Heart right ventricle (tissue), 16 donors: Measurements from ENCODE around the gene MISP3. TPM values are rescaled to one million over a fixed set of nuclear protein-coding genes. Genes with fewer than 3 reads are reported as not detected.

ENCODE experiments used
- ATAC-seq, 8 donors: fragments of 200-7000 bp; cut with Tn5 transposase; one replicate each; pipeline ENCODE4 v1.9.1; 2020; ENCODE audit warnings: mild to moderate bottlenecking in 8 of 8, moderate library complexity in 8 of 8, moderate number of reproducible peaks in 1 of 8
- DNase-seq, 2 donors: peaks; one replicate each; pipeline ENCODE4 v3.0.0-alpha.2; 2020
- H3K27ac ChIP-seq, 10 donors: fragments of 200-600 bp; sonication (generic) in 2 of 10; one replicate each; pipeline versions ENCODE4 v1.5.0 to v1.8.0; 2020 to 2022; ENCODE audit warnings: mild to moderate bottlenecking in 3 of 10
- H3K27me3 ChIP-seq, 7 donors: fragments of 200-600 bp; one replicate each; pipeline ENCODE4 v1.8.0; 2021 to 2022; ENCODE audit warnings: mild to moderate bottlenecking in 2 of 7
- H3K36me3 ChIP-seq, 9 donors: fragments of 200-600 bp; sonication (generic) in 1 of 9; one replicate each; pipeline versions ENCODE4 v1.5.0 to v1.8.0; 2020 to 2022; ENCODE audit warnings: mild to moderate bottlenecking in 2 of 9
- H3K4me1 ChIP-seq, 9 donors: fragments of 200-600 bp; sonication (generic) in 1 of 9; one replicate each; pipeline versions ENCODE4 v1.5.0 to v1.8.0; 2020 to 2022; ENCODE audit warnings: mild to moderate bottlenecking in 4 of 9
- H3K4me3 ChIP-seq, 10 donors: fragments of 200-600 bp; sonication (generic) in 2 of 10; one replicate each; pipeline versions ENCODE4 v1.5.0 to v1.8.0; 2020 to 2022; ENCODE audit warnings: mild to moderate bottlenecking in 7 of 10, moderate library complexity in 2 of 10
- H3K9me3 ChIP-seq, 11 donors: fragments of 200-600 bp in 10 of 11; sonication (generic) in 2 of 11; one replicate each; pipeline versions ENCODE4 v1.5.0 to v1.8.0; 2013 to 2022; ENCODE audit warnings: mild to moderate bottlenecking in 2 of 11, control low read depth in 1 of 11, moderate library complexity in 1 of 11
- WGBS, 2 donors: extraction: QIAGEN DNeasy Blood & Tissue Kit; methylation state at CpG; one replicate each; pipeline ENCODE4 v1.1.7; 2013; ENCODE audit warnings: inconsistent platforms in 1 of 2; 5-methylcytosine and 5-hydroxymethylcytosine counted together
- intact Hi-C, 10 donors: fragments of 100-400 bp; cut with DNase I; formaldehyde crosslinking; loops; one replicate each; pipeline versions ENCODE4 v1.11.1 to v1.14.2; 2022
- polyA plus RNA-seq, 2 donors: library from polyadenylated mRNA; stranded (reverse); fragments of 200-250 nt; gene quantifications; one replicate each; pipeline ENCODE4 v1.2.3, GENCODE V29; 2013
- total RNA-seq, 10 donors: library from RNA; stranded (reverse); fragmentation: NEBNext Ultra II Directional in 3 of 10; extraction: Animal tissue kit (Norgen Biotek cat#: 25700) in 3 of 10; gene quantifications; one replicate each; pipeline versions ENCODE4 v1.2.1 to v1.2.4, GENCODE V29; 2021 to 2023
- TF ChIP-seq, protein P1 (sequence below), 9 donors: fragments of 200-600 bp; sonication (generic) in 2 of 9; IDR thresholded peaks; one replicate each; pipeline versions ENCODE4 v1.5.0 to v1.8.0; 2021 to 2022; ENCODE audit warnings: antibody characterized with exemption in 9 of 9, mild to moderate bottlenecking in 5 of 9, moderate library complexity in 1 of 9
- donor health status: Arrhythmogenic right ventricular cardiomyopathy.
- donor health status: ischemic (EF 13 %, LVEDD 7.1; RV severe dilation, severe dysfunction).
- donor health status: healthy with polysubstance abuse.
- donor health status: DM: no; HTN: yes; CAD: no.
- donor health status: DM: no; HTN: no; CAD: no.
- donor health status: ischemic (EF 25% LVEDD 6.9; RV normal size, moderate dysfunction).
- donor health status: ischemic (EF 25% LVEDD 5.7; RV mildly dilated, moderate dysfunction).
- donor health status: healthy.
- donor health status: DM: yes; HTN: yes; CAD: no.
- donor health status: Ischemic cardiomyopathy.
- donor health status: ischemic (EF 35%, LVEDD 5.7; RV mildly dilated, moderate dysfunction).
- donor health status: nonischemic (EF 11% LVEDD 7.7; RV severe dilation, severe dysfunction).
- donor health status: DM: yes; HTN: yes; CAD: no.
- donor health status: PGD.
- donor health status: ischemic (EF 29% LVEDD 5.4; RV normal size, mild dysfunction).
- donor health status: nonischemic (EF 23%, LVEDD 6.1; RV moderate dilation, normal function).

Gene MISP3
- total and polyA plus RNA-seq, 12 donors: 3.1 to 12.4 (median 5.9) TPM

DNA sequence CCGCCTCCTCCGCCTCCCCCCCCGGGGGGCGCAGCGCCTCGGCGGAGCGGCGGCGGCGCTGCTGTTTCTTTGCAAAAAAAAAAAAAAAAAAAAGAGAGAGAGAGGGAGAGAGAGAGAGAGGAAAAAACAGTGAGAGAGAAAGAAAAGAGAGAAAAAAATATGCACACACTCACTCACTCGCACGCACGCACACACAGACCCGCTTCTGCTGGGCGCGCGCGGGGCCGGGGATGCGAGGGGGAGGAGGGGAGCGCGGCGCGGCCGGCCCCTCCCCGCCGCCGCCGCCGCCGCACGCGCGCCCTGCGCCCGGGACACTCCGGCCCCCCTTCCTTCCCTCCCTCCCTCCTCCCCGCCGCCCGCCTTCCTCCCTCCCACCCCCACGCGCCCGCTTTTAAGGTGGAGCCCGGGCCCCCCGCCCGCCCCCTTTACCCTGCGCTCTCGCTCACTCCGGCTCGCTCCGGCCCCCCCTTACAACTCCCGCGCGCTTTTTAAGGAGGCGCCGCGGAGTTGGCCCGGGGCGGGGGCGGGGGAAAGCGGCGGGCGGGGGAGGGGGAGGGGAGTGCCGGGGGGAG lies 18.0 kb downstream of the MISP3 start, which contains the start of gene SAMD1:
Gene SAMD1, minus strand, starts transcription at position 243 of the 572 bp plus-strand sequence.
- Histone ChIP-seq H3K9me3 (peaks cover 0 to 12% (median 8%) of the 10 kb centered on the region in 11 donors), H3K4me3 (peak within 1 kb of the TSS; percentile 73 to 95 (median 80)), H3K4me1 (peaks cover 0 to 19% (median 16%) of the 10 kb centered on the region in 9 donors), H3K36me3 (peaks cover 0 to 41% (median 10%) of the 10 kb centered on the region in 9 donors), H3K27me3 (no peaks in the 10 kb centered on the region), H3K27ac (peak within 1 kb of the TSS; percentile 88 to 99 (median 96))
- peak; percentile 46 to 80 (median 72) for ATAC-seq
- DNase-seq: peak; percentile 93
- TF ChIP-seq, protein P1, sequence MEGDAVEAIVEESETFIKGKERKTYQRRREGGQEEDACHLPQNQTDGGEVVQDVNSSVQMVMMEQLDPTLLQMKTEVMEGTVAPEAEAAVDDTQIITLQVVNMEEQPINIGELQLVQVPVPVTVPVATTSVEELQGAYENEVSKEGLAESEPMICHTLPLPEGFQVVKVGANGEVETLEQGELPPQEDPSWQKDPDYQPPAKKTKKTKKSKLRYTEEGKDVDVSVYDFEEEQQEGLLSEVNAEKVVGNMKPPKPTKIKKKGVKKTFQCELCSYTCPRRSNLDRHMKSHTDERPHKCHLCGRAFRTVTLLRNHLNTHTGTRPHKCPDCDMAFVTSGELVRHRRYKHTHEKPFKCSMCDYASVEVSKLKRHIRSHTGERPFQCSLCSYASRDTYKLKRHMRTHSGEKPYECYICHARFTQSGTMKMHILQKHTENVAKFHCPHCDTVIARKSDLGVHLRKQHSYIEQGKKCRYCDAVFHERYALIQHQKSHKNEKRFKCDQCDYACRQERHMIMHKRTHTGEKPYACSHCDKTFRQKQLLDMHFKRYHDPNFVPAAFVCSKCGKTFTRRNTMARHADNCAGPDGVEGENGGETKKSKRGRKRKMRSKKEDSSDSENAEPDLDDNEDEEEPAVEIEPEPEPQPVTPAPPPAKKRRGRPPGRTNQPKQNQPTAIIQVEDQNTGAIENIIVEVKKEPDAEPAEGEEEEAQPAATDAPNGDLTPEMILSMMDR (IDR thresholded peaks at IDR 0.05): no peak
- 0 to 1% methylated on average over 7 to 55 of the region's 65 CpGs for whole genome bisulfite sequencing, 2 donors
- intact Hi-C loops: loop anchor here in 2 of 10 donors (2.0 to 5.0 kb wide), 2 partner anchors 26 to 47 kb away; partner anchors contain the start of genes ASF1B (in 1 of the 2) and PRKACA (in 1 of the 2)

DNA sequence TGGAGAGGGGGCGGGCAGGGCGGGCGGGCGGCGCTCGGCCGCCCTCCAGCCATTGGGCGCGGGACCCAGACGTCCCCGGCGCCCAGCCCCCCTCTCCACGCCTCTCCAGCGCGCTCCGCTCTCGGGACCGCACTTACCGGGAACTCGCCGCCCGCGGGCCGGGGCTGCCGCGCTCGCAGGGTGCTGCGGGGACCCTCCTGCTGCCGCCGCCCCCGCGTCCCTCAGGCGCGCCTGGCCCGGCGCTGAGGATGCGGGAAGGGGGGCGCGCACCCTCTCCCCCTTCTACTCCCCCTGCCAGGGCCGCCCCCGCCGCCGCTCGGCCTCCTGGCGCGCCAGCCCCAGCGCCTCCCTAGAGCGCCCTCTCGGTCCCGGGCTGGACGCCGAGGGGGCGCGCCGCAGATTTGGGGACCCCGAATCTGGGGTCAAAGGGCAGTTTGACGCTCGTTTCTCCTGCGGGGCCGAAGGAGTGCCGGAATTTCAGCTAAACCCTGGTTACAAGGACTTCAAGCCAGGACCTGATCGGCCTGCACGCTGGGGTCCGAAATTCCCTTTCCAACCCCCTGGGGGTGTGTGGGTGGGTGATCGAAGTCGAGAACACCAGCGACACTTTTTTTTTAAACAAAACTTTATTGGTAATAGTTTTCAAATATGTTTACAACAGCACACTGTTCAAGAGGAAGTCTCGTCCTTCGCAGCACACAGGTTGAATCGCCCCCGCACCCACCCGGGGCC lies 18.7 kb downstream of the MISP3 start:
- WGBS, 2 donors: 0 to 1% methylated on average over 42 to 60 of the region's 72 CpGs
- TF ChIP-seq, protein P1 (IDR thresholded peaks at IDR 0.05): peak in 5 of 9 donors; percentile 19 to 54 (median 46)
- peak overlapping the region; percentile 88 to 99 (median 96) for H3K27ac ChIP-seq
- ATAC-seq: peak; percentile 69 to 90 (median 82)
- intact Hi-C loops: loop anchor here in 2 of 10 donors (2.0 to 5.0 kb wide), 2 partner anchors 26 to 46 kb away; partner anchors contain the start of genes ASF1B (in 1 of the 2) and PRKACA (in 1 of the 2)
- peaks cover 0 to 48% (median 11%) of the 10 kb centered on the region in 9 donors for H3K36me3 ChIP-seq
- peaks cover 0 to 12% (median 8%) of the 10 kb centered on the region in 11 donors for H3K9me3 ChIP-seq
- no peaks in the 10 kb centered on the region for H3K27me3 ChIP-seq
- peak overlapping the region; percentile 73 to 95 (median 80) for H3K4me3 ChIP-seq
- H3K4me1 ChIP-seq: peaks cover 0 to 19% (median 16%) of the 10 kb centered on the region in 9 donors
- DNase-seq: peak in 1 of 2 donors; percentile 56

DNA sequence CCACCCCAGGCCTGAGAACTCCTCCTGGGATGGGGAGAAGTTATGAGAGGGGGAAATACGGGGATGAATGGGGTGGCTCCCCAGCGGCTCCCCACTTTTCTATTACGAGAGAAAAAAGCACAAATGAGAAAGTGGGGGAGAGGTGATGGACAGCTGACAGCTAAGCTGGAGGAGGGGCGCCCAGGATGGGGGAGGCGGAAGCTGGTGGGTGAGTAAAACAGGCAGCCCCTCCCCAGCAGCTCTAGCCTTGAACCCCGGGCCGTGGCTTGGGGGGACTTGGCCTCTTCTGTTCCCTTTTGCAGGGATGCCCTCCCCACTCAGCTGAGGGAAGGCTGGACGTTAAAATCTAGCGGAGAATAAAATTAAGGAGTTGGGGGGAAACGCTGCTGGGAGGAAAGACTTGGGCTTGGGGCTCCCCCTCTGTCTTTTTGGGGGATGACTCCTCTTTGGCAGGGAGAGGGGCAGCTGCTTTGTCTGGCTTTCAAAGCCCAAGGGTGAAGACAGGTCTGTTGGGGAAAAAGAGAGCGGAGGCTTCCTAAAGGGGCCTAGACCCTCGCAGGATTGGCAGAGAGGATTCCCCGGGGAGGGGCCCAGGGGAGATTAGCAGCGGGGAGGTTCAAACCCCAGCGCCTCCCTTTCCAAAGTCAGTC lies 19.4 kb downstream of the MISP3 start:
- intact Hi-C loops: loop anchor here in 2 of 10 donors (2.0 to 5.0 kb wide), 2 partner anchors 25 to 45 kb away; partner anchors contain the start of genes ASF1B (in 1 of the 2) and PRKACA (in 1 of the 2)
- H3K36me3 ChIP-seq: peaks cover 0 to 49% (median 13%) of the 10 kb centered on the region in 9 donors
- peak overlapping the region; percentile 73 to 95 (median 80) for H3K4me3 ChIP-seq
- TF ChIP-seq, protein P1 (IDR thresholded peaks at IDR 0.05): no peak
- H3K4me1 ChIP-seq: peaks cover 0 to 19% (median 16%) of the 10 kb centered on the region in 9 donors
- peaks cover 0 to 12% (median 8%) of the 10 kb centered on the region in 11 donors for H3K9me3 ChIP-seq
- H3K27ac ChIP-seq: peak overlapping the region in 9 of 10 donors; percentile 88 to 99 (median 96)
- WGBS, 2 donors: 23 to 28% methylated on average over 15 of the region's 15 CpGs
- ATAC-seq (peak in 4 of 8 donors; percentile 0 to 13 (median 6)), DNase-seq (no peak)
- no peaks in the 10 kb centered on the region for H3K27me3 ChIP-seq
